Stimulated activated naive CD8-positive, alpha-beta T cell treated with anti-CD3 and anti-CD28 coated beads, Interleukin-15, amount 100 ng/mL, for 72 hours (primary cell): ENCODE results near the gene RPS2.
A peak's percentile ranks its signal among the peaks of the same experiment; 100 is the strongest.
"Not testable (repeated sequence)": the region's sequence is repeated elsewhere in the genome, so short reads cannot be mapped to it uniquely, and the experiment has no call there.

Source experiments
- ATAC-seq: fragments of 150-1000 bp; cut with Tn5 transposase; 2 replicates; pipeline ENCODE4 v1.10.0; 2021; ENCODE audit warnings: mild to moderate bottlenecking, moderate library complexity
- DNase-seq, 2 donors: peaks; one replicate each; pipeline ENCODE4 v3.0.0; 2021 to 2022
- H3K27ac Mint-ChIP-seq, 2 donors: one replicate each; pipeline ENCODE4 v1.8.0; 2022; ENCODE audit warnings: mild to moderate bottlenecking in 2 of 2, mixed read lengths in 2 of 2, moderate library complexity in 2 of 2
- H3K27me3 Mint-ChIP-seq: one replicate; pipeline ENCODE4 v1.8.0; 2022; ENCODE audit warnings: mixed read lengths
- H3K4me1 Mint-ChIP-seq: one replicate; pipeline ENCODE4 v1.8.0; 2022; ENCODE audit warnings: mild to moderate bottlenecking, mixed read lengths
- H3K4me3 Mint-ChIP-seq, 2 donors: one replicate each; pipeline ENCODE4 v1.8.0; 2022; ENCODE audit warnings: mild to moderate bottlenecking in 2 of 2, mixed read lengths in 2 of 2, moderate library complexity in 1 of 2
- H3K9me3 Mint-ChIP-seq, 2 donors: one replicate each; pipeline ENCODE4 v1.8.0; 2022; ENCODE audit warnings: mixed read lengths in 2 of 2

Gene RPS2

GRCh38 chr16:1947369-1947670, 17.3 kb downstream of the RPS2 start:
- Mint-ChIP-seq H3K4me1 (peaks cover 22% of the 10 kb centered on the region), H3K27me3 (no peaks in the 10 kb centered on the region)

GRCh38 chr16:1946495-1947368, 17.9 kb downstream of the RPS2 start:
- ATAC-seq (no peak), DNase-seq (no peak)
- Mint-ChIP-seq H3K27me3 (no peaks in the 10 kb centered on the region), H3K9me3 (no peaks in the 10 kb centered on the region), H3K4me3 (no peak overlapping the region), H3K27ac (no peak overlapping the region), H3K4me1 (peaks cover 28% of the 10 kb centered on the region)

More at GRCh38 chr16:1947369-1947670, 17.3 kb downstream of the RPS2 start:
- no peak overlapping the region for H3K4me3 Mint-ChIP-seq
- no peak overlapping the region for H3K27ac Mint-ChIP-seq
- ATAC-seq (no peak), DNase-seq (no peak)
- no peaks in the 10 kb centered on the region for H3K9me3 Mint-ChIP-seq

- peak overlapping the region in 1 of 2 donors; percentile 16 for H3K27ac Mint-ChIP-seq
- ATAC-seq (no peak), DNase-seq (no peak)
- H3K9me3 Mint-ChIP-seq = no peaks in the 10 kb centered on the region
- H3K27me3 Mint-ChIP-seq = no peaks in the 10 kb centered on the region
- peaks cover 35% of the 10 kb centered on the region for H3K4me1 Mint-ChIP-seq
- H3K4me3 Mint-ChIP-seq = no peak overlapping the region
Observed at GRCh38 chr16:1945559-1946391, 18.9 kb downstream of the RPS2 start.

GRCh38 chr16:1944612-1945199, 19.9 kb downstream of the RPS2 start:
- DNase-seq (no peak), ATAC-seq (no peak)
- Mint-ChIP-seq H3K27ac (peak overlapping the region; percentile 19 to 65), H3K4me3 (peak overlapping the region; percentile 47 to 93), H3K9me3 (no peaks in the 10 kb centered on the region), H3K27me3 (no peaks in the 10 kb centered on the region), H3K4me1 (peaks cover 35% of the 10 kb centered on the region)

- peak within 1 kb of the TSS; percentile 86 to 97 for H3K27ac Mint-ChIP-seq
- H3K27me3 Mint-ChIP-seq = no peaks in the 10 kb centered on the region
- peaks cover 35% of the 10 kb centered on the region for H3K4me1 Mint-ChIP-seq
- peak; percentile 99 to 100 for DNase-seq
- ATAC-seq = peak; percentile 97
- H3K4me3 Mint-ChIP-seq = peak within 1 kb of the TSS; percentile 93 to 94
- no peaks in the 10 kb centered on the region for H3K9me3 Mint-ChIP-seq
Observed at GRCh38 chr16:1942810-1943726, 21.6 kb downstream of the RPS2 start, which contains the start of gene MSRB1. TSS of gene MSRB1 (minus strand) at chr16:1943199. CDS start at chr16:1943156, 43 bp downstream.

- Mint-ChIP-seq H3K4me1 (peaks cover 35% of the 10 kb centered on the region), H3K9me3 (no peaks in the 10 kb centered on the region)
- ATAC-seq = no peak
Observed at GRCh38 chr16:1942047-1942809, 22.4 kb downstream of the RPS2 start.

GRCh38 chr16:1941162-1942046, 23.2 kb downstream of the RPS2 start:
- H3K4me1 Mint-ChIP-seq = peaks cover 35% of the 10 kb centered on the region
- DNase-seq = no peak
- no peaks in the 10 kb centered on the region for H3K27me3 Mint-ChIP-seq
- no peaks in the 10 kb centered on the region for H3K9me3 Mint-ChIP-seq
- no peak for ATAC-seq
- H3K4me3 Mint-ChIP-seq = peak overlapping the region; percentile 93 to 94
- H3K27ac Mint-ChIP-seq = peak overlapping the region; percentile 12 to 61

More at GRCh38 chr16:1942047-1942809, 22.4 kb downstream of the RPS2 start:
- no peaks in the 10 kb centered on the region for H3K27me3 Mint-ChIP-seq
- peak overlapping the region; percentile 93 to 94 for H3K4me3 Mint-ChIP-seq
- DNase-seq = no peak
- peak overlapping the region; percentile 61 to 76 for H3K27ac Mint-ChIP-seq

GRCh38 chr16:1940273-1941161, 24.1 kb downstream of the RPS2 start:
- no peaks in the 10 kb centered on the region for H3K9me3 Mint-ChIP-seq
- DNase-seq = no peak
- H3K27ac Mint-ChIP-seq = no peak overlapping the region
- ATAC-seq = no peak
- H3K4me3 Mint-ChIP-seq = no peak overlapping the region
- H3K4me1 Mint-ChIP-seq = peaks cover 35% of the 10 kb centered on the region
- H3K27me3 Mint-ChIP-seq = no peaks in the 10 kb centered on the region

- not testable (repeated sequence) for H3K9me3 Mint-ChIP-seq, DNase-seq, H3K27ac Mint-ChIP-seq, H3K27me3 Mint-ChIP-seq, ATAC-seq, H3K4me3 Mint-ChIP-seq
- H3K4me1 Mint-ChIP-seq = peaks cover 34% of the 10 kb centered on the region
Observed at GRCh38 chr16:1939833-1940232, 24.8 kb downstream of the RPS2 start.

- Mint-ChIP-seq H3K27ac (no peak overlapping the region), H3K9me3 (no peaks in the 10 kb centered on the region), H3K27me3 (no peaks in the 10 kb centered on the region), H3K4me3 (no peak overlapping the region), H3K4me1 (peaks cover 25% of the 10 kb centered on the region)
- no peak for ATAC-seq
- no peak for DNase-seq
Observed at GRCh38 chr16:1938910-1939309, 25.7 kb downstream of the RPS2 start.

- Mint-ChIP-seq H3K4me3 (no peak overlapping the region), H3K27ac (no peak overlapping the region), H3K4me1 (peaks cover 20% of the 10 kb centered on the region), H3K9me3 (no peaks in the 10 kb centered on the region), H3K27me3 (no peaks in the 10 kb centered on the region)
- DNase-seq (no peak), ATAC-seq (no peak)
Observed at GRCh38 chr16:1938316-1938715, 26.3 kb downstream of the RPS2 start.

- DNase-seq = no peak
- Mint-ChIP-seq H3K27me3 (no peaks in the 10 kb centered on the region), H3K27ac (no peak overlapping the region), H3K4me1 (peaks cover 10% of the 10 kb centered on the region), H3K9me3 (no peaks in the 10 kb centered on the region), H3K4me3 (no peak overlapping the region)
- no peak for ATAC-seq
Observed at GRCh38 chr16:1936945-1937479, 27.6 kb downstream of the RPS2 start.
